ENCODE measurements around the gene LASP1.

GRCh38 chr17:38904892-38905291 lies 35.0 kb downstream of the LASP1 start:
- TF ChIP-seq, protein P1, sequence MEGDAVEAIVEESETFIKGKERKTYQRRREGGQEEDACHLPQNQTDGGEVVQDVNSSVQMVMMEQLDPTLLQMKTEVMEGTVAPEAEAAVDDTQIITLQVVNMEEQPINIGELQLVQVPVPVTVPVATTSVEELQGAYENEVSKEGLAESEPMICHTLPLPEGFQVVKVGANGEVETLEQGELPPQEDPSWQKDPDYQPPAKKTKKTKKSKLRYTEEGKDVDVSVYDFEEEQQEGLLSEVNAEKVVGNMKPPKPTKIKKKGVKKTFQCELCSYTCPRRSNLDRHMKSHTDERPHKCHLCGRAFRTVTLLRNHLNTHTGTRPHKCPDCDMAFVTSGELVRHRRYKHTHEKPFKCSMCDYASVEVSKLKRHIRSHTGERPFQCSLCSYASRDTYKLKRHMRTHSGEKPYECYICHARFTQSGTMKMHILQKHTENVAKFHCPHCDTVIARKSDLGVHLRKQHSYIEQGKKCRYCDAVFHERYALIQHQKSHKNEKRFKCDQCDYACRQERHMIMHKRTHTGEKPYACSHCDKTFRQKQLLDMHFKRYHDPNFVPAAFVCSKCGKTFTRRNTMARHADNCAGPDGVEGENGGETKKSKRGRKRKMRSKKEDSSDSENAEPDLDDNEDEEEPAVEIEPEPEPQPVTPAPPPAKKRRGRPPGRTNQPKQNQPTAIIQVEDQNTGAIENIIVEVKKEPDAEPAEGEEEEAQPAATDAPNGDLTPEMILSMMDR (IDR thresholded peaks at IDR 0.05) = no peak
- no peak for TF ChIP-seq POLR2AphosphoS5 (IDR thresholded peaks at IDR 0.05)
